ENCODE results near the gene YIF1A. TPM values are rescaled to one million over a fixed set of nuclear protein-coding genes. Genes with fewer than 3 reads are reported as not detected.

Gene YIF1A
- total RNA-seq, 1 experiment from 2014 or later: 64.3 TPM

- Histone ChIP-seq H3K14ac (ENCODE audit: insufficient read depth, low read length) (no peak overlapping the region), H3K56ac (ENCODE audit: insufficient read length, low read depth, low read length) (no peak overlapping the region), H2BK12ac (ENCODE audit: insufficient read length, low read depth, low read length) (no peak overlapping the region), H2BK120ac (ENCODE audit: low read depth, low read length, poor library complexity, severe bottlenecking) (no peak overlapping the region), H3K9me3 (ENCODE audit: control insufficient read depth, low read depth, low read length) (no peaks in the 10 kb centered on the region), H3K4me1 (ENCODE audit: insufficient read depth, low read length) (0 out of 2 replicates have a peak, but pooled peaks cover 3% of the 10 kb centered on the region), H3K4ac (ENCODE audit: low read depth, low read length) (no peak overlapping the region), H3K18ac (ENCODE audit: insufficient read length, low read depth, low read length) (no peak overlapping the region), H4K20me1 (ENCODE audit: control insufficient read depth, insufficient read depth, insufficient read length) (no peaks in the 10 kb centered on the region), H3K27me3 (ENCODE audit: insufficient read depth, low read length) (no peaks in the 10 kb centered on the region), H2AK5ac (ENCODE audit: insufficient read length, low read length) (no peak overlapping the region), H2BK15ac (ENCODE audit: low read depth, low read length) (no peak overlapping the region), H3K79me2 (ENCODE audit: insufficient read depth, low read length) (no peaks in the 10 kb centered on the region), H2BK5ac (ENCODE audit: insufficient read length, low read length) (no peak overlapping the region), H4K91ac (ENCODE audit: insufficient read length, low read depth, low read length) (no peak overlapping the region), H3K27ac (ENCODE audit: insufficient read length, low read depth, low read length) (no peak overlapping the region), H2AFZ (ENCODE audit: low read length) (no peak overlapping the region), H3K79me1 (ENCODE audit: insufficient read depth, low read depth, low read length, poor library complexity, severe bottlenecking) (no peaks in the 10 kb centered on the region), H3K23ac (ENCODE audit: insufficient read length, low read depth, low read length) (no peak overlapping the region), H3K4me2 (ENCODE audit: insufficient read depth, insufficient read length, low read length) (no peak overlapping the region), H2BK20ac (ENCODE audit: low read depth, low read length, poor library complexity, severe bottlenecking) (no peak overlapping the region), H3T11ph (ENCODE audit: low read length) (no peak overlapping the region), H3K23me2 (ENCODE audit: insufficient read length, low read depth, low read length, poor library complexity, severe bottlenecking) (no peaks in the 10 kb centered on the region), H4K8ac (replicated peaks; ENCODE audit: insufficient read length, low read depth, low read length) (no peak overlapping the region), H4K5ac (ENCODE audit: insufficient read length, low read depth, low read length) (no peak overlapping the region), H3K9ac (ENCODE audit: extremely low read depth, insufficient read length, low read length) (no peak overlapping the region)
- no peak for DNase-seq
- H3K27ac Mint-ChIP-seq: no peak overlapping the region
- H3K4me3 Mint-ChIP-seq: no peak overlapping the region
- peaks cover 9 to 22% of the 10 kb centered on the region in 2 experiments for H3K4me1 Mint-ChIP-seq
- WGBS (ENCODE audit: extremely low coverage, insufficient read length, low lambda C conversion rate): no CpG with 5 or more reads among the region's 21 CpGs
- H3K9me3 Mint-ChIP-seq: no peaks in the 10 kb centered on the region
- H3K27me3 Mint-ChIP-seq (ENCODE audit: low read depth): peaks cover 10% of the 10 kb centered on the region
- no peaks in the 10 kb centered on the region; a peak in 1 of 7 replicates for H3K36me3 Mint-ChIP-seq (ENCODE audit: insufficient read depth in 1 of 3, low read depth in 3 of 3)
- no peak for TF ChIP-seq CTCF (conservative IDR thresholded peaks at IDR 0.05)
Measured at GRCh38 chr11:66326261-66327111, 37.5 kb upstream of the YIF1A start.

Data from H9 (cell line).